B cell (primary cell): ENCODE measurements around the gene KATNAL1.

ENCODE experiments used
- EZH2 ChIP-seq: IDR thresholded peaks from 2 replicates; pipeline ENCODE4 v1.6.1; 2012; ENCODE audit warnings: borderline replicate concordance, low read depth, mild to moderate bottlenecking, moderate library complexity, low read length; ENCODE audit not compliant: insufficient read depth, poor library complexity, severe bottlenecking
- TF ChIP-seq, protein P1 (sequence below): fragments of 200-600 bp; IDR thresholded peaks from one replicate; pipeline ENCODE4 v1.8.0; 2022; ENCODE audit warnings: antibody characterized with exemption, mild to moderate bottlenecking

DNA sequence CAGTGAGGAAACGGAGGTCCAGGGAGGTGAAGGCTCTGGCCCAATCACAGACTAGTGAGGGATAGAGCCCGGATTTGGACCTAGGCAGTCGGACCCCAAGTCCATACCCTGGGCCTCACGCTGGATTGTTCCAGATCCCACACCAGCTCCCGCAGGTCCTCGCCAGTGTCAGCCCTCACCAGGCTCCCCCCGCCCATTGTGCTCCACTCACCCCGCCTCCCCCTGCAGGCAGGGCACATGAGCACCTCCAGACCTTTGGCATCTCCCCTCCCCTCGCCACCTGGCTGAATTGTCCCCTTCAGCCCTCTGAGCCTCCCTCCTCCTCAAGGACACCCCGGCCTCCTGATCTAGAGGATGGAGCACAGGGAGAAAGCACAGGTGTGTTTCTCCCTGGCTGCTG lies 152.4 kb downstream of the KATNAL1 start:
- TF ChIP-seq, protein P1, sequence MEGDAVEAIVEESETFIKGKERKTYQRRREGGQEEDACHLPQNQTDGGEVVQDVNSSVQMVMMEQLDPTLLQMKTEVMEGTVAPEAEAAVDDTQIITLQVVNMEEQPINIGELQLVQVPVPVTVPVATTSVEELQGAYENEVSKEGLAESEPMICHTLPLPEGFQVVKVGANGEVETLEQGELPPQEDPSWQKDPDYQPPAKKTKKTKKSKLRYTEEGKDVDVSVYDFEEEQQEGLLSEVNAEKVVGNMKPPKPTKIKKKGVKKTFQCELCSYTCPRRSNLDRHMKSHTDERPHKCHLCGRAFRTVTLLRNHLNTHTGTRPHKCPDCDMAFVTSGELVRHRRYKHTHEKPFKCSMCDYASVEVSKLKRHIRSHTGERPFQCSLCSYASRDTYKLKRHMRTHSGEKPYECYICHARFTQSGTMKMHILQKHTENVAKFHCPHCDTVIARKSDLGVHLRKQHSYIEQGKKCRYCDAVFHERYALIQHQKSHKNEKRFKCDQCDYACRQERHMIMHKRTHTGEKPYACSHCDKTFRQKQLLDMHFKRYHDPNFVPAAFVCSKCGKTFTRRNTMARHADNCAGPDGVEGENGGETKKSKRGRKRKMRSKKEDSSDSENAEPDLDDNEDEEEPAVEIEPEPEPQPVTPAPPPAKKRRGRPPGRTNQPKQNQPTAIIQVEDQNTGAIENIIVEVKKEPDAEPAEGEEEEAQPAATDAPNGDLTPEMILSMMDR = no peak
- no peak for TF ChIP-seq EZH2
